K562 (cell line): ENCODE measurements around the gene ABHD5. TPM values are rescaled to one million over a fixed set of nuclear protein-coding genes. Genes with fewer than 3 reads are reported as not detected.
A peak's percentile ranks its signal among the peaks of the same experiment; 100 is the strongest.

Experiments
- ARID1B ChIP-seq: fragments of 450-650 bp; IDR thresholded peaks from 2 replicates; pipeline ENCODE4 v1.6.1; 2016; ENCODE audit warnings: antibody characterized with exemption, mild to moderate bottlenecking, inconsistent platforms
- BMI1 ChIP-seq: fragments of 150-350 bp; IDR thresholded peaks from 2 replicates; pipeline ENCODE4 v1.6.1; 2014; ENCODE audit warnings: low read length
- CBX5 ChIP-seq: IDR thresholded peaks from 2 replicates; pipeline ENCODE4 v1.6.1; 2014; ENCODE audit warnings: low read depth, borderline replicate concordance
- COPS2 ChIP-seq: fragments of 450-650 bp; conservative IDR thresholded peaks from 2 replicates; pipeline ENCODE4 v1.6.1; 2016; ENCODE audit warnings: mild to moderate bottlenecking, moderate library complexity
- DACH1 ChIP-seq: fragments of 450-650 bp; IDR thresholded peaks from 2 replicates; pipeline ENCODE4 v1.6.1; 2018; ENCODE audit not compliant: partially characterized antibody
- DNMT1 ChIP-seq: fragments of 450-650 bp; IDR thresholded peaks from 2 replicates; pipeline ENCODE4 v1.6.1; 2016; ENCODE audit warnings: antibody characterized with exemption, mild to moderate bottlenecking
- EWSR1 ChIP-seq: fragments of 450-650 bp; IDR thresholded peaks from 2 replicates; pipeline ENCODE4 v1.6.1; 2018; ENCODE audit warnings: borderline replicate concordance, mild to moderate bottlenecking, low read depth, moderate library complexity; ENCODE audit not compliant: partially characterized antibody
- FOXK1 ChIP-seq: sonication (generic); formaldehyde crosslinking; IDR thresholded peaks from 2 replicates; pipeline ENCODE4 v1.8.0; 2022; ENCODE audit warnings: missing genetic modification reagents, mild to moderate bottlenecking, borderline replicate concordance
- GABPB1 ChIP-seq: sonication (generic); formaldehyde crosslinking; IDR thresholded peaks from 2 replicates; pipeline ENCODE4 v1.8.0; 2022; ENCODE audit warnings: mild to moderate bottlenecking, missing genetic modification reagents
- GTF2A2 ChIP-seq: IDR thresholded peaks from 2 replicates; pipeline ENCODE4 v1.6.1; 2016; ENCODE audit warnings: mild to moderate bottlenecking, missing genetic modification characterization, missing compliant biosample characterization
- GTF2F1 ChIP-seq: IDR thresholded peaks from 2 replicates; pipeline ENCODE4 v1.6.1; 2011; ENCODE audit warnings: low read depth, low read length, improper control_type of control experiment
- HNRNPLL ChIP-seq: fragments of 200-400 bp; formaldehyde crosslinking; IDR thresholded peaks from 2 replicates; pipeline ENCODE4 v1.6.1; 2017; ENCODE audit warnings: low read length, low read depth, mild to moderate bottlenecking; ENCODE audit not compliant: poor library complexity, severe bottlenecking
- MIER1 ChIP-seq: fragments of 450-650 bp; IDR thresholded peaks from 2 replicates; pipeline ENCODE4 v1.6.1; 2016; ENCODE audit warnings: antibody characterized with exemption, mild to moderate bottlenecking, low read depth
- NCOA6 ChIP-seq: fragments of 450-650 bp; IDR thresholded peaks from 2 replicates; pipeline ENCODE4 v1.6.1; 2017; ENCODE audit warnings: mild to moderate bottlenecking
- NUFIP1 ChIP-seq: fragments of 450-650 bp; IDR thresholded peaks from 2 replicates; pipeline ENCODE4 v1.6.1; 2018; ENCODE audit not compliant: partially characterized antibody
- SIN3A ChIP-seq, 2 experiments: fragments of 150-350 bp in 1 of 2; IDR thresholded peaks; 2 replicates each; pipeline ENCODE4 v1.6.1; 2011 to 2016; ENCODE audit warnings: borderline replicate concordance in 2 of 2, low read depth in 2 of 2, low read length in 2 of 2, mild to moderate bottlenecking in 2 of 2, moderate library complexity in 2 of 2; ENCODE audit not compliant: control insufficient read depth in 1 of 2
- SLC30A9 ChIP-seq: fragments of 250-450 bp; sonication (Bioruptor Pico); IDR thresholded peaks from 2 replicates; pipeline ENCODE4 v1.8.0; 2022; ENCODE audit warnings: mild to moderate bottlenecking, moderate library complexity
- STAG1 ChIP-seq: sonication (generic); formaldehyde crosslinking; IDR thresholded peaks from 2 replicates; pipeline ENCODE4 v1.5.0; 2020; ENCODE audit warnings: missing genetic modification reagents, borderline replicate concordance
- TAF1 ChIP-seq: IDR thresholded peaks from 2 replicates; pipeline ENCODE4 v1.6.1; 2011; ENCODE audit warnings: mild to moderate bottlenecking, low read length, moderate library complexity; ENCODE audit not compliant: insufficient read depth, control insufficient read depth, severe bottlenecking; ENCODE audit errors: extremely low read depth
- TRIM24 ChIP-seq, 2 experiments: fragments of 450-650 bp; IDR thresholded peaks; 2 replicates each; pipeline ENCODE4 v1.6.1; 2016
- ZBTB8A ChIP-seq: fragments of 450-650 bp; IDR thresholded peaks from 2 replicates; pipeline ENCODE4 v1.6.1; 2018; ENCODE audit warnings: mild to moderate bottlenecking, moderate library complexity; ENCODE audit not compliant: partially characterized antibody
- ZEB2 ChIP-seq: fragments of 450-650 bp; IDR thresholded peaks from 2 replicates; pipeline ENCODE4 v1.6.1; 2016
- ZNF124 ChIP-seq: sonication (generic); formaldehyde crosslinking; IDR thresholded peaks from 2 replicates; pipeline ENCODE4 v1.8.1; 2022; ENCODE audit warnings: missing genetic modification reagents
- ZNF24 ChIP-seq: fragments of 450-650 bp; IDR thresholded peaks from 2 replicates; pipeline ENCODE4 v1.6.1; 2016
- ZNF274 ChIP-seq: IDR thresholded peaks from 2 replicates; pipeline ENCODE4 v1.6.1; 2011; ENCODE audit warnings: low read depth, mild to moderate bottlenecking, low read length, moderate library complexity, borderline replicate concordance
- ZNF584 ChIP-seq: fragments of 200-800 bp; sonication (Bioruptor generic); IDR thresholded peaks from 2 replicates; pipeline ENCODE4 v1.6.1; 2016; ENCODE audit warnings: low read depth, mild to moderate bottlenecking, missing genetic modification characterization, missing compliant biosample characterization
- ZNF76 ChIP-seq: fragments of 250-450 bp; sonication (Bioruptor Pico); IDR thresholded peaks from 2 replicates; pipeline ENCODE4 v1.4.0; 2020; ENCODE audit warnings: mild to moderate bottlenecking, moderate library complexity, borderline replicate concordance
- ZSCAN29 ChIP-seq: fragments of 450-650 bp; IDR thresholded peaks from 2 replicates; pipeline ENCODE4 v1.6.1; 2017
- polyA plus RNA-seq, 8 experiments: library from polyadenylated mRNA; depleted of rRNA in 4 of 8; stranded (reverse) in 5 of 8; unstranded in 3 of 8; fragments of >200 nt; fragmentation: Nextera tagmentation in 2 of 8; fragmentation: Illumina TruSeq in 1 of 8; extraction: Ambion mirVana in 2 of 8; extraction: Trizol in 1 of 8; gene quantifications; 2 replicates each; pipeline versions ENCODE4 v1.2.1 to v1.2.3, GENCODE V29; 2011 to 2014; ENCODE audit warnings: inconsistent platforms in 1 of 8, missing spikeins in 1 of 8
- total RNA-seq, 7 experiments: library from RNA; depleted of rRNA in 6 of 7; stranded (reverse); fragments of >200 nt in 6 of 7; fragmentation: Illumina TruSeq in 2 of 7; extraction: Trizol in 2 of 7; gene quantifications; 2 replicates each; pipeline versions ENCODE4 v1.2.1 to v1.2.3, GENCODE V29; 2011 to 2021; ENCODE audit warnings: low replicate concordance in 1 of 7
- TF ChIP-seq, protein P1 (sequence below): fragments of 250-450 bp; sonication (Bioruptor Pico); IDR thresholded peaks from 2 replicates; pipeline ENCODE4 v1.8.0; 2022; ENCODE audit warnings: inconsistent platforms, mild to moderate bottlenecking, moderate library complexity, borderline replicate concordance
- TF ChIP-seq, protein P2 (sequence below), 2 experiments: fragments of 250-450 bp in 1 of 2; fragments of 450-650 bp in 1 of 2; sonication (Bioruptor Pico) in 1 of 2; IDR thresholded peaks; 2 replicates each; pipeline versions ENCODE4 v1.6.1 to v1.8.0; 2016 to 2021; ENCODE audit warnings: mild to moderate bottlenecking in 2 of 2, moderate library complexity in 2 of 2, missing compliant biosample characterization in 1 of 2, missing genetic modification characterization in 1 of 2
- TF ChIP-seq, protein P3 (sequence below): fragments of 450-650 bp; IDR thresholded peaks from 2 replicates; pipeline ENCODE4 v1.6.1; 2016; ENCODE audit warnings: low read depth, mild to moderate bottlenecking, moderate library complexity

ABHD5 gene
- total and polyA plus RNA-seq, 9 of the 15 experiments (the other 6 are each of a cell fraction or from before 2014, with no cell fraction given): 27.8 to 61.7 (median 39.9) TPM

DNA sequence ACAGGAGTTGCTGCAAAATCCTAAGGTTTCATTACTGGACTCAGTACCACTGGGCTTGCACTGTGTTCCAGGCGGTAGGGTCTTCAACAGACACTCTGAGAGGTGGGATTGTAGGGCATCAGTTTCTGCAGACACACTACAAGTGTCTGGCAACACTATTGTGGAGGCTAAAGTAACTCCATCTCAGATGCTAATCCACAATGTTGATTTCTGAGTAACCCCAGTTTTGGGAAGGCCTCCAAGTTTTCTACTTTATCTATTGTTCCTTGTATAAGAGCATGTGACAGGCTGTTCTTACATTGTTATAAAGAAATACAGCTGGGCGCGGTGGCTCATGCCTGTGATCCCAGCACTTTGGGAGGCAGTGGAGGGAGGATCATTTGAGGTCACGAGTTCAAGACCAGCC is 2.5 kb upstream of the ABHD5 start (continued):
- TF ChIP-seq MIER1 (no peak), DNMT1 (no peak), ARID1B (peak; percentile 44; the same call in 1 of the 2 replicates), SIN3A (IDR thresholded peaks at IDR 0.05; ENCODE audit: borderline replicate concordance in 2 of 2, control insufficient read depth in 1 of 2, low read depth in 2 of 2, low read length in 2 of 2) (no peak), TAF1 (no peak), TRIM24 (IDR thresholded peaks at IDR 0.05) (no peak), ZBTB8A (no peak), HNRNPLL (no peak), DACH1 (no peak), ZNF76 (CRISPR knock-in tag) (peak; percentile 96), ZNF274 (no peak), CBX5 (no peak), ZNF124 (CRISPR knock-in tag) (no peak), GABPB1 (no peak), ZNF584 (CRISPR knock-in tag) (no peak), STAG1 (CRISPR knock-in tag) (no peak), GTF2F1 (no peak), FOXK1 (CRISPR knock-in tag) (no peak), GTF2A2 (tag) (peak; percentile 75), COPS2 (no peak), BMI1 (no peak), NCOA6 (no peak), ZNF24 (no peak), NUFIP1 (no peak), EWSR1 (no peak), ZSCAN29 (no peak), ZEB2 (no peak), SLC30A9 (CRISPR knock-in tag) (no peak)
- TF ChIP-seq, protein P1, sequence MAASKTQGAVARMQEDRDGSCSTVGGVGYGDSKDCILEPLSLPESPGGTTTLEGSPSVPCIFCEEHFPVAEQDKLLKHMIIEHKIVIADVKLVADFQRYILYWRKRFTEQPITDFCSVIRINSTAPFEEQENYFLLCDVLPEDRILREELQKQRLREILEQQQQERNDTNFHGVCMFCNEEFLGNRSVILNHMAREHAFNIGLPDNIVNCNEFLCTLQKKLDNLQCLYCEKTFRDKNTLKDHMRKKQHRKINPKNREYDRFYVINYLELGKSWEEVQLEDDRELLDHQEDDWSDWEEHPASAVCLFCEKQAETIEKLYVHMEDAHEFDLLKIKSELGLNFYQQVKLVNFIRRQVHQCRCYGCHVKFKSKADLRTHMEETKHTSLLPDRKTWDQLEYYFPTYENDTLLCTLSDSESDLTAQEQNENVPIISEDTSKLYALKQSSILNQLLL: no peak
- TF ChIP-seq, protein P2, sequence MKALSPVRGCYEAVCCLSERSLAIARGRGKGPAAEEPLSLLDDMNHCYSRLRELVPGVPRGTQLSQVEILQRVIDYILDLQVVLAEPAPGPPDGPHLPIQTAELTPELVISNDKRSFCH (CRISPR knock-in tag; IDR thresholded peaks at IDR 0.05): 0 out of 2 replicates have a peak, but pooled peaks have one; percentile 27
- TF ChIP-seq, protein P2 (tag; IDR thresholded peaks at IDR 0.05): no peak; the same call in none of the 2 replicates
- TF ChIP-seq, protein P3, sequence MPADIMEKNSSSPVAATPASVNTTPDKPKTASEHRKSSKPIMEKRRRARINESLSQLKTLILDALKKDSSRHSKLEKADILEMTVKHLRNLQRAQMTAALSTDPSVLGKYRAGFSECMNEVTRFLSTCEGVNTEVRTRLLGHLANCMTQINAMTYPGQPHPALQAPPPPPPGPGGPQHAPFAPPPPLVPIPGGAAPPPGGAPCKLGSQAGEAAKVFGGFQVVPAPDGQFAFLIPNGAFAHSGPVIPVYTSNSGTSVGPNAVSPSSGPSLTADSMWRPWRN: no peak
